WTC11 (cell line): ENCODE measurements around the gene CMTR1. TPM values are rescaled to one million over a fixed set of nuclear protein-coding genes. Genes with fewer than 3 reads are reported as not detected.
A peak's percentile ranks its signal among the peaks of the same experiment; 100 is the strongest.

Source experiments
- ATAC-seq: fragments of 200-7000 bp; cut with Tn5 transposase; 2 replicates; pipeline ENCODE4 v1.10.0; 2021; ENCODE audit warnings: mild to moderate bottlenecking, moderate library complexity
- CTCF ChIA-PET: fragments of 300-600 bp; sonication (Branson Sonifier 250); formaldehyde crosslinking; loops from one replicate; lab custom pipeline; 2021; ENCODE audit warnings: antibody characterized with exemption; lab: Charles Lee
- POLR2A ChIA-PET: fragments of 350-600 bp; sonication (Branson Sonifier 250); formaldehyde crosslinking; loops from one replicate; lab custom pipeline; 2021; ENCODE audit warnings: antibody characterized with exemption; lab: Charles Lee
- DNase-seq: peaks from one replicate; pipeline ENCODE4 v3.0.0; 2021; ENCODE audit warnings: low spot score
- H3K27ac Mint-ChIP-seq: 2 replicates; pipeline ENCODE4 v1.8.0; 2021; ENCODE audit warnings: mixed read lengths
- H3K27me3 Mint-ChIP-seq: 2 replicates; pipeline ENCODE4 v1.8.0; 2021; ENCODE audit warnings: low read depth, mild to moderate bottlenecking, moderate library complexity, mixed read lengths
- H3K36me3 Mint-ChIP-seq: 2 replicates; pipeline ENCODE4 v1.8.0; 2021; ENCODE audit warnings: mixed read lengths
- H3K4me1 Mint-ChIP-seq: 2 replicates; pipeline ENCODE4 v1.8.0; 2022; ENCODE audit warnings: mixed read lengths
- H3K4me3 Mint-ChIP-seq: 2 replicates; pipeline ENCODE4 v1.8.0; 2021; ENCODE audit warnings: mild to moderate bottlenecking, moderate library complexity, mixed read lengths
- H3K9me3 Mint-ChIP-seq: 2 replicates; pipeline ENCODE4 v1.8.0; 2021; ENCODE audit warnings: mixed read lengths
- CREB1 ChIP-seq: sonication (generic); formaldehyde crosslinking; IDR thresholded peaks from 2 replicates; pipeline ENCODE4 v1.8.0; 2023; ENCODE audit warnings: mild to moderate bottlenecking, missing genetic modification reagents
- ESRRA ChIP-seq: sonication (generic); formaldehyde crosslinking; IDR thresholded peaks from 2 replicates; pipeline ENCODE4 v1.8.1; 2022; ENCODE audit warnings: mild to moderate bottlenecking, missing genetic modification reagents, borderline replicate concordance
- FOXJ3 ChIP-seq: sonication (generic); formaldehyde crosslinking; IDR thresholded peaks from 2 replicates; pipeline ENCODE4 v1.9.0; 2021; ENCODE audit warnings: missing genetic modification reagents, mild to moderate bottlenecking, borderline replicate concordance
- FOXP1 ChIP-seq: sonication (generic); formaldehyde crosslinking; IDR thresholded peaks from 2 replicates; pipeline ENCODE4 v1.8.0; 2022; ENCODE audit warnings: missing genetic modification reagents, mild to moderate bottlenecking, moderate library complexity, borderline replicate concordance
- GRHL2 ChIP-seq: fragments of 250-450 bp; sonication (Bioruptor Pico); IDR thresholded peaks from 2 replicates; pipeline ENCODE4 v1.8.0; 2022; ENCODE audit warnings: mild to moderate bottlenecking, moderate library complexity; ENCODE audit not compliant: insufficient replicate concordance, severe bottlenecking
- JAZF1 ChIP-seq: fragments of 250-450 bp; sonication (Bioruptor Pico); IDR thresholded peaks from 2 replicates; pipeline ENCODE4 v1.9.0; 2021; ENCODE audit warnings: moderate library complexity, mild to moderate bottlenecking, inconsistent platforms
- JUN ChIP-seq: sonication (generic); formaldehyde crosslinking; IDR thresholded peaks from 2 replicates; pipeline ENCODE4 v1.8.0; 2023; ENCODE audit warnings: mild to moderate bottlenecking, missing genetic modification reagents
- MXD4 ChIP-seq: fragments of 250-450 bp; sonication (Bioruptor Pico); IDR thresholded peaks from 2 replicates; pipeline ENCODE4 v1.8.0; 2021; ENCODE audit warnings: mild to moderate bottlenecking, moderate library complexity, borderline replicate concordance
- NR2C2 ChIP-seq: sonication (generic); formaldehyde crosslinking; IDR thresholded peaks from 2 replicates; pipeline ENCODE4 v1.8.0; 2022; ENCODE audit warnings: mild to moderate bottlenecking, missing genetic modification reagents
- RELA ChIP-seq: sonication (generic); formaldehyde crosslinking; IDR thresholded peaks from 2 replicates; pipeline ENCODE4 v1.8.1; 2022; ENCODE audit warnings: missing genetic modification reagents, mild to moderate bottlenecking, borderline replicate concordance
- SOX15 ChIP-seq: fragments of 250-450 bp; sonication (Bioruptor Pico); IDR thresholded peaks from 2 replicates; pipeline ENCODE4 v1.9.0; 2021; ENCODE audit warnings: mild to moderate bottlenecking
- TEAD4 ChIP-seq: sonication (generic); formaldehyde crosslinking; IDR thresholded peaks from 2 replicates; pipeline ENCODE4 v1.8.0; 2022; ENCODE audit warnings: mild to moderate bottlenecking, missing genetic modification reagents
- ZNF263 ChIP-seq: sonication (generic); formaldehyde crosslinking; IDR thresholded peaks from 2 replicates; pipeline ENCODE4 v1.8.1; 2022; ENCODE audit warnings: low read depth, mild to moderate bottlenecking, moderate library complexity, missing genetic modification reagents
- ZNF416 ChIP-seq: fragments of 250-450 bp; sonication (Bioruptor Pico); IDR thresholded peaks from 2 replicates; pipeline ENCODE4 v1.9.0; 2021; ENCODE audit warnings: mild to moderate bottlenecking, inconsistent platforms
- ZNF423 ChIP-seq: fragments of 250-450 bp; sonication (Bioruptor Pico); IDR thresholded peaks from 2 replicates; pipeline ENCODE4 v2.1.2; 2022; ENCODE audit warnings: mild to moderate bottlenecking, moderate library complexity
- ZNF671 ChIP-seq: fragments of 250-450 bp; sonication (Bioruptor Pico); IDR thresholded peaks from 2 replicates; pipeline ENCODE4 v1.8.0; 2021; ENCODE audit warnings: mild to moderate bottlenecking
- total RNA-seq: library from RNA; stranded (reverse); gene quantifications from 3 replicates; pipeline ENCODE4 v1.2.3, GENCODE V29; 2021
- TF ChIP-seq, protein P1 (sequence below): sonication (generic); formaldehyde crosslinking; conservative IDR thresholded peaks from 2 replicates; pipeline ENCODE4 v1.8.1; 2023; ENCODE audit warnings: mild to moderate bottlenecking, low read depth, missing genetic modification reagents, moderate library complexity
- TF ChIP-seq, protein P2 (sequence below): fragments of 250-450 bp; sonication (Bioruptor Pico); conservative IDR thresholded peaks from 2 replicates; pipeline ENCODE4 v1.9.0; 2021; ENCODE audit warnings: mild to moderate bottlenecking
- TF ChIP-seq, protein P3 (sequence below): sonication (generic); formaldehyde crosslinking; IDR thresholded peaks from 2 replicates; pipeline ENCODE4 v1.8.0; 2022; ENCODE audit warnings: mild to moderate bottlenecking, missing genetic modification reagents
- TF ChIP-seq, protein P4 (sequence below): sonication (generic); formaldehyde crosslinking; IDR thresholded peaks from 2 replicates; pipeline ENCODE4 v1.8.1; 2022; ENCODE audit warnings: mild to moderate bottlenecking, moderate library complexity, missing genetic modification reagents
- TF ChIP-seq, protein P5 (sequence below): sonication (generic); formaldehyde crosslinking; IDR thresholded peaks from 2 replicates; pipeline ENCODE4 v1.8.1; 2023; ENCODE audit warnings: mild to moderate bottlenecking, missing genetic modification reagents, moderate library complexity
- TF ChIP-seq, protein P6 (sequence below): sonication (generic); formaldehyde crosslinking; IDR thresholded peaks from 2 replicates; pipeline ENCODE4 v1.8.1; 2022; ENCODE audit warnings: low read depth, mild to moderate bottlenecking, moderate library complexity, missing genetic modification reagents, borderline replicate concordance

CMTR1 gene
- total RNA-seq, 1 experiment from 2014 or later: 38.6 TPM

DNA sequence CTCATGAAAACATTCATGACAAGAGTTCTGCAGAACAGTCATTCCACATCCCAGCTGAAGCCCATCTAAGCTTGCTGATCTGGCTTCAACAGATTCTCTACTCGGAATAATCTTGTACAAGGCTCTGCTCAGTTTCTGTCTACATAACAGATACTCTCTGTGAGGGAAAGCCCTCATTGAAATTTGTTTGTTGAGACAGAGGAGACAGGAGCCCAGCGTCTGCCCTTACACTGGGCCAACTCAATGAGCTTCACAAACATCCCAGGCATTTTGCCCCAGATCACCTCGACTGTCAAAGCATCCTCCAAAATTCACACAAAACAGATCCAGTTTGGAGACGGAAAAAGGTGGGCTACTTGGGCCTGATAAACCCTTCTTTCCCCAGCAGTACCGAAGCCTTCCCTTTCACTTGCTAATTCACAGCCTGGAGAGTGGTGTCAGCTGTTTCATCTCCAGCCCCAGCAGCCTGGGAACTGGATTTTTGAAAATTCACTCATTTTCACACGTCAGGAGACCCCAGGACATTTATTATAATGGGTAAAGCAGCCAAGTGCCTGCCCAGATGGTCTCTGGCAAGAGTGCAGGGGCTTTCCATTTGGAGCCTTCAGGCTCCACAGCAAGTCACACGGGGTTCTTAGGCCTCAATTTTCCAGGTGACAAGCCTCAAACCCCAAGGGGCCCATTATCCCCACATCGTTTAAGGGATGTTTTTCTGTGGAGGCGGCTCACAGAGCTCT lies 59.4 kb downstream of the CMTR1 start:
- H3K36me3 Mint-ChIP-seq: peaks cover 3% of the 10 kb centered on the region; the same call in 1 of the 2 replicates
- POLR2A ChIA-PET: interaction anchor here (0.6 to 1.2 kb wide), 4 partner anchors 8 to 1567 kb away, joined by 3 to 5 read pairs (median 4); partner anchors contain the start of gene CCDC167
- TF ChIP-seq, protein P1, sequence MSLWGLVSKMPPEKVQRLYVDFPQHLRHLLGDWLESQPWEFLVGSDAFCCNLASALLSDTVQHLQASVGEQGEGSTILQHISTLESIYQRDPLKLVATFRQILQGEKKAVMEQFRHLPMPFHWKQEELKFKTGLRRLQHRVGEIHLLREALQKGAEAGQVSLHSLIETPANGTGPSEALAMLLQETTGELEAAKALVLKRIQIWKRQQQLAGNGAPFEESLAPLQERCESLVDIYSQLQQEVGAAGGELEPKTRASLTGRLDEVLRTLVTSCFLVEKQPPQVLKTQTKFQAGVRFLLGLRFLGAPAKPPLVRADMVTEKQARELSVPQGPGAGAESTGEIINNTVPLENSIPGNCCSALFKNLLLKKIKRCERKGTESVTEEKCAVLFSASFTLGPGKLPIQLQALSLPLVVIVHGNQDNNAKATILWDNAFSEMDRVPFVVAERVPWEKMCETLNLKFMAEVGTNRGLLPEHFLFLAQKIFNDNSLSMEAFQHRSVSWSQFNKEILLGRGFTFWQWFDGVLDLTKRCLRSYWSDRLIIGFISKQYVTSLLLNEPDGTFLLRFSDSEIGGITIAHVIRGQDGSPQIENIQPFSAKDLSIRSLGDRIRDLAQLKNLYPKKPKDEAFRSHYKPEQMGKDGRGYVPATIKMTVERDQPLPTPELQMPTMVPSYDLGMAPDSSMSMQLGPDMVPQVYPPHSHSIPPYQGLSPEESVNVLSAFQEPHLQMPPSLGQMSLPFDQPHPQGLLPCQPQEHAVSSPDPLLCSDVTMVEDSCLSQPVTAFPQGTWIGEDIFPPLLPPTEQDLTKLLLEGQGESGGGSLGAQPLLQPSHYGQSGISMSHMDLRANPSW (CRISPR knock-in tag): no peak
- TF ChIP-seq, protein P2, sequence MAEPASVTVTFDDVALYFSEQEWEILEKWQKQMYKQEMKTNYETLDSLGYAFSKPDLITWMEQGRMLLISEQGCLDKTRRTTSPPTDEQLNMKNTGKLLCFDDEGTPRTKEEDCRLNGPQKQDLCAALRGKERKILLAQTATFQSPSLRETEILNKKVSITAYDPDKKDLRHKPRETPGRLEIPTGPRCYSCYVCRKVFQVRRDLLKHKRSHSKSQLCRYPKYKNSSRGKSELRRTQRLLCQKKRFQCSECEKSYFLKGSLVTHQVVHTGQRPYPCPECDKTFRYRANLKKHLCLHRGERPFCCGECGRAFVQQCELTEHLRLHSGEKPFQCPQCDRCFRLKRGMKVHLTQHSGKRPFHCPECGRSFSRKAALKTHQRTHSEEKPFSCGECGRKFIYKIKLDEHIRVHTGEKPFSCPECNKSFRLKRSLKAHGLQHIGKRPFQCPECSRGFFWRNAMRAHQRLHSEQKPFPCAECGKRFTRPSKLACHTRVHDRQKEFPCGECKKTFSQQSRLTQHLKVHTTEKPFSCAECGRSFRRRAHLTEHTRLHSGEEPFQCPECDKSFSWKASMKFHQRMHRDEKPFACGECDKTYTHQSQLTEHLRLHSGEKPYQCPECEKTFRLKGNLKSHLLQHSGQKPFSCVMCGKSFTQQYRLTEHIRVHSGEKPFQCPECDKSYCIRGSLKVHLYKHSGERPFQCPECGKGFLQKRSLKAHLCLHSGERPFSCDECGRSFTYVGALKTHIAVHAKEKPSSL (CRISPR knock-in tag): no peak
- TF ChIP-seq, protein P3, sequence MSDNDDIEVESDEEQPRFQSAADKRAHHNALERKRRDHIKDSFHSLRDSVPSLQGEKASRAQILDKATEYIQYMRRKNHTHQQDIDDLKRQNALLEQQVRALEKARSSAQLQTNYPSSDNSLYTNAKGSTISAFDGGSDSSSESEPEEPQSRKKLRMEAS (CRISPR knock-in tag): no peak
- TF ChIP-seq, protein P4, sequence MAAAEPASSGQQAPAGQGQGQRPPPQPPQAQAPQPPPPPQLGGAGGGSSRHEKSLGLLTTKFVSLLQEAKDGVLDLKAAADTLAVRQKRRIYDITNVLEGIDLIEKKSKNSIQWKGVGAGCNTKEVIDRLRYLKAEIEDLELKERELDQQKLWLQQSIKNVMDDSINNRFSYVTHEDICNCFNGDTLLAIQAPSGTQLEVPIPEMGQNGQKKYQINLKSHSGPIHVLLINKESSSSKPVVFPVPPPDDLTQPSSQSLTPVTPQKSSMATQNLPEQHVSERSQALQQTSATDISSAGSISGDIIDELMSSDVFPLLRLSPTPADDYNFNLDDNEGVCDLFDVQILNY (CRISPR knock-in tag): no peak
- TF ChIP-seq MXD4 (CRISPR knock-in tag) (no peak), JAZF1 (no peak), GRHL2 (CRISPR knock-in tag) (no peak), CREB1 (CRISPR knock-in tag) (no peak), JUN (CRISPR knock-in tag) (no peak), SOX15 (CRISPR knock-in tag) (no peak), FOXP1 (CRISPR knock-in tag) (no peak), FOXJ3 (CRISPR knock-in tag) (no peak), ESRRA (CRISPR knock-in tag) (no peak)
- TF ChIP-seq, protein P5, sequence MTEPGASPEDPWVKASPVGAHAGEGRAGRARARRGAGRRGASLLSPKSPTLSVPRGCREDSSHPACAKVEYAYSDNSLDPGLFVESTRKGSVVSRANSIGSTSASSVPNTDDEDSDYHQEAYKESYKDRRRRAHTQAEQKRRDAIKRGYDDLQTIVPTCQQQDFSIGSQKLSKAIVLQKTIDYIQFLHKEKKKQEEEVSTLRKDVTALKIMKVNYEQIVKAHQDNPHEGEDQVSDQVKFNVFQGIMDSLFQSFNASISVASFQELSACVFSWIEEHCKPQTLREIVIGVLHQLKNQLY: no peak
- TF ChIP-seq, all 79 proteins: peak for 0
- peaks cover 51% of the 10 kb centered on the region for H3K4me1 Mint-ChIP-seq
- ATAC-seq (peak; percentile 38; the same call in 1 of the 2 replicates), DNase-seq (no peak)
- H3K27me3 Mint-ChIP-seq: no peaks in the 10 kb centered on the region
- CTCF ChIA-PET: interaction anchor here (0.9 to 3.3 kb wide), 7 partner anchors 44 to 200 kb away, joined by 3 to 20 read pairs (median 6); no protein-coding TSS in a partner anchor
- H3K4me3 Mint-ChIP-seq: no peak overlapping the region
- H3K9me3 Mint-ChIP-seq: no peaks in the 10 kb centered on the region
- peak overlapping the region; percentile 81 for H3K27ac Mint-ChIP-seq

DNA sequence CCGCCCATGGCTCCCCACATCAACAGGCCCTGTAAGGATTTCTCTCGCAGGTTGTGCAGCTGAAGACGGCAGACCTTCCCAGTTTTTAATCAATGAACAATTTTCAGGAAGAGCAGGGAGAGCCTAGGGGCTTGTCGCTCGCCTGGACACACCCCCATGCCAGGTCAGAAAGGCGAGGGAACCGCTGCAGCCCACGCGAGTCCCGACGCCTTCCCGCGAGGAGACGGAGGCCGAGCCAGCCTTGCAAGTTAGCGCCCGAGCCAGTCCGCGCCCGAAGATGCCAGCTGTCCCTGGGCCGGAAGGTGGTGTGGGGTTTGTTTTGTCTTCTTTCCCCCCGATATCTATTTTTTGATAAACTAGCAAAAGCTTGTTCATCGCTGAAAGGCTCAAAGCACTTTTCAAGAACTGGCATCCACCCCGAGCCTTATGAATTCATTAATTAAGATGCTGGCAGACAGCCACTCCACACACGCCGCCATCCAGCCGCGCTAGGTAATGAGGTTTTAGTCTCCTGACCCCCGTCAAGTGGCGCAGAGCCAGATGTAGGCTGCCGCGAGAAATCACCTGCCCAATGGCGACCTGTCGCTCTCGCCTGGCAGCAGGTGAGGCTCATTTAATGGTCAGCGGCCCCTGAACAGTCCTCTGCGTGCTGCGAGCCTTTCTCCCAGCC lies 60.1 kb downstream of the CMTR1 start:
- peak overlapping the region; percentile 66 for H3K27ac Mint-ChIP-seq
- H3K36me3 Mint-ChIP-seq: peaks cover 3% of the 10 kb centered on the region; the same call in 1 of the 2 replicates
- ChIA-PET CTCF (interaction anchor here (1.3 to 3.3 kb wide), 4 partner anchors 43 to 199 kb away, joined by 3 to 20 read pairs (median 14); no protein-coding TSS in a partner anchor), POLR2A (interaction anchor here (0.7 kb wide), 1 partner anchor 19 kb away, joined by 3 read pairs; no protein-coding TSS in a partner anchor)
- H3K9me3 Mint-ChIP-seq: no peaks in the 10 kb centered on the region
- H3K4me1 Mint-ChIP-seq: peaks cover 55% of the 10 kb centered on the region
- no peak overlapping the region for H3K4me3 Mint-ChIP-seq
- DNase-seq (no peak), ATAC-seq (no peak)
- H3K27me3 Mint-ChIP-seq: no peaks in the 10 kb centered on the region
- no peak for TF ChIP-seq ZNF671
- TF ChIP-seq ZNF416 (CRISPR knock-in tag): no peak
- TF ChIP-seq RELA (CRISPR knock-in tag): no peak
- TF ChIP-seq TEAD4 (CRISPR knock-in tag): no peak
- TF ChIP-seq, protein P5: no peak
- no peak for TF ChIP-seq ZNF423 (CRISPR knock-in tag)
- no peak for TF ChIP-seq NR2C2 (CRISPR knock-in tag)
- TF ChIP-seq ZNF263 (CRISPR knock-in tag): no peak
- TF ChIP-seq, protein P6, sequence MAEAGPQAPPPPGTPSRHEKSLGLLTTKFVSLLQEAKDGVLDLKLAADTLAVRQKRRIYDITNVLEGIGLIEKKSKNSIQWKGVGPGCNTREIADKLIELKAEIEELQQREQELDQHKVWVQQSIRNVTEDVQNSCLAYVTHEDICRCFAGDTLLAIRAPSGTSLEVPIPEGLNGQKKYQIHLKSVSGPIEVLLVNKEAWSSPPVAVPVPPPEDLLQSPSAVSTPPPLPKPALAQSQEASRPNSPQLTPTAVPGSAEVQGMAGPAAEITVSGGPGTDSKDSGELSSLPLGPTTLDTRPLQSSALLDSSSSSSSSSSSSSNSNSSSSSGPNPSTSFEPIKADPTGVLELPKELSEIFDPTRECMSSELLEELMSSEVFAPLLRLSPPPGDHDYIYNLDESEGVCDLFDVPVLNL (CRISPR knock-in tag): no peak
- TF ChIP-seq, protein P3 (CRISPR knock-in tag): no peak
- no peak for TF ChIP-seq MXD4 (CRISPR knock-in tag)
